Calu3 (cell line): Measurements from ENCODE around the gene PNLIP. TPM values are rescaled to one million over a fixed set of nuclear protein-coding genes. Genes with fewer than 3 reads are reported as not detected.

ENCODE experiments used
- BruUV-seq: library from RNA; stranded (reverse); fragments of 400-500 nt; replicated peaks from 2 replicates; lab custom pipeline; 2021; lab: Mats Ljungman, UMichigan
- CTCF ChIA-PET: fragments of 300-600 bp; sonication (Branson Sonifier 250); formaldehyde crosslinking; loops from one replicate; lab custom pipeline; 2022; ENCODE audit warnings: antibody characterized with exemption; lab: Charles Lee
- DNase-seq: peaks from one replicate; pipeline ENCODE4 v3.0.0; 2022
- H3K27ac Mint-ChIP-seq: one replicate; pipeline ENCODE4 v1.8.0; 2022; ENCODE audit warnings: mixed read lengths; ENCODE audit not compliant: unreplicated experiment
- H3K27me3 Mint-ChIP-seq: one replicate; pipeline ENCODE4 v1.8.0; 2022; ENCODE audit warnings: mixed read lengths; ENCODE audit not compliant: unreplicated experiment
- H3K36me3 Mint-ChIP-seq: one replicate; pipeline ENCODE4 v1.8.0; 2022; ENCODE audit warnings: mild to moderate bottlenecking, moderate library complexity, mixed read lengths; ENCODE audit not compliant: insufficient read depth, unreplicated experiment
- H3K4me1 Mint-ChIP-seq: one replicate; pipeline ENCODE4 v1.8.0; 2022; ENCODE audit warnings: mild to moderate bottlenecking, low read depth, mixed read lengths; ENCODE audit not compliant: unreplicated experiment
- H3K4me3 Mint-ChIP-seq: one replicate; pipeline ENCODE4 v1.8.0; 2022; ENCODE audit warnings: mild to moderate bottlenecking, low read depth, moderate library complexity, mixed read lengths; ENCODE audit not compliant: unreplicated experiment
- H3K9me3 Mint-ChIP-seq: one replicate; pipeline ENCODE4 v1.8.0; 2022; ENCODE audit warnings: low read depth, mixed read lengths; ENCODE audit not compliant: unreplicated experiment
- intact Hi-C: fragments of 100-400 bp; cut with micrococcal nuclease; formaldehyde crosslinking; loops from one replicate; pipeline ENCODE4 v1.10.0; 2022; ENCODE audit not compliant: unreplicated experiment
- total RNA-seq: library from RNA; stranded (reverse); gene quantifications from 2 replicates; pipeline ENCODE4 v1.2.3, GENCODE V29; 2022
- TF ChIP-seq, protein P1 (sequence below): fragments of 200-600 bp; IDR thresholded peaks from one replicate; pipeline ENCODE4 v1.8.0; 2022; ENCODE audit warnings: antibody characterized with exemption; ENCODE audit not compliant: unreplicated experiment

Gene PNLIP
- total RNA-seq, 1 experiment from 2014 or later, result not detected

DNA sequence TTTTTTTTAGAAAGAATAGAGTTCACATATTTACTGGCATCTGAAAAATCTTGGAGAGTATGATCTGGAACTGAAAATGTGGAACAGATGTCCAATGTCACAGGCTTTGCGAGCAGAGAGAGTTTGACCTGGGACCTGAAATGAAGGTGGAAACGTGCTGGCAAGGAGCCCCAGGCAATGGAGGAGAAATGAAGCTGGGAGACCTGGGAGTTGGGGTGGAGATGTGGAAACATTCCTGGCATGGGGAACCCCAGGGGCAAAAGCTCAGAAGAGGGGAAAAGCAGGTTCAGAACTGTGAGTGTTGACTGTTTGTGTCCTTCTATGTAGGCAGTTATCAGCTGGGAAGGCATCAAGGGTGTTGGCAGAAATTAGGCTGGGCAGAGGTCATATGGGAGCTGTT is 67.7 kb downstream of the PNLIP start:
- H3K9me3 Mint-ChIP-seq, result no peaks in the 10 kb centered on the region
- CTCF ChIA-PET, result no interaction called here
- peaks cover 49% of the 10 kb centered on the region for H3K27me3 Mint-ChIP-seq
- DNase-seq, result no peak
- H3K4me1 Mint-ChIP-seq, result no peaks in the 10 kb centered on the region
- intact Hi-C loops, result no loop called here
- no peak overlapping the region for H3K4me3 Mint-ChIP-seq
- H3K27ac Mint-ChIP-seq, result no peak overlapping the region
- TF ChIP-seq, protein P1, sequence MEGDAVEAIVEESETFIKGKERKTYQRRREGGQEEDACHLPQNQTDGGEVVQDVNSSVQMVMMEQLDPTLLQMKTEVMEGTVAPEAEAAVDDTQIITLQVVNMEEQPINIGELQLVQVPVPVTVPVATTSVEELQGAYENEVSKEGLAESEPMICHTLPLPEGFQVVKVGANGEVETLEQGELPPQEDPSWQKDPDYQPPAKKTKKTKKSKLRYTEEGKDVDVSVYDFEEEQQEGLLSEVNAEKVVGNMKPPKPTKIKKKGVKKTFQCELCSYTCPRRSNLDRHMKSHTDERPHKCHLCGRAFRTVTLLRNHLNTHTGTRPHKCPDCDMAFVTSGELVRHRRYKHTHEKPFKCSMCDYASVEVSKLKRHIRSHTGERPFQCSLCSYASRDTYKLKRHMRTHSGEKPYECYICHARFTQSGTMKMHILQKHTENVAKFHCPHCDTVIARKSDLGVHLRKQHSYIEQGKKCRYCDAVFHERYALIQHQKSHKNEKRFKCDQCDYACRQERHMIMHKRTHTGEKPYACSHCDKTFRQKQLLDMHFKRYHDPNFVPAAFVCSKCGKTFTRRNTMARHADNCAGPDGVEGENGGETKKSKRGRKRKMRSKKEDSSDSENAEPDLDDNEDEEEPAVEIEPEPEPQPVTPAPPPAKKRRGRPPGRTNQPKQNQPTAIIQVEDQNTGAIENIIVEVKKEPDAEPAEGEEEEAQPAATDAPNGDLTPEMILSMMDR, result no peak
- no peaks in the 10 kb centered on the region for H3K36me3 Mint-ChIP-seq
- BruUV-seq, result no TSS peak

DNA sequence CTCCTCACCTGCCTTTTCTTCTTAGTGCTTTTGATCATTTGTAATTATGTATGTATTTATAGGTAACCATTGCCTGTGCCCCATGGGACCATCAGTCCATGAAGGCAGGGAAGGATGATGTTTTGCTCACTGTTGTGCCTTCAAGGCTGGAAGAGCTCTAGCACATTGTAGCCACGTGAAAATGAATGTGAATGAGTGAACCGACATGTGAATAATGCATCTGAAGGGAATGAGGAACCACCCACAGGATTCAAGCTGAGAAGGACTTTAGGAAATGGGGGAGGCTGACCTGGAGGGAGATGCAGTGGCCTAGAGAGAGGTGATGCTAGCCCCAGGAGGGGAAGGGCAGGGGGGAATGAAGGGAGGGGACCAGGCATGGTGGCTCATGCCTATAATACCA is 69.1 kb downstream of the PNLIP start:
- Mint-ChIP-seq H3K27ac (no peak overlapping the region), H3K4me1 (no peaks in the 10 kb centered on the region), H3K9me3 (no peaks in the 10 kb centered on the region), H3K36me3 (no peaks in the 10 kb centered on the region), H3K27me3 (peaks cover 49% of the 10 kb centered on the region), H3K4me3 (no peak overlapping the region)
- intact Hi-C loops, result no loop called here
- TF ChIP-seq, protein P1, result no peak
- DNase-seq, result no peak
- BruUV-seq, result no TSS peak
- CTCF ChIA-PET, result no interaction called here

DNA sequence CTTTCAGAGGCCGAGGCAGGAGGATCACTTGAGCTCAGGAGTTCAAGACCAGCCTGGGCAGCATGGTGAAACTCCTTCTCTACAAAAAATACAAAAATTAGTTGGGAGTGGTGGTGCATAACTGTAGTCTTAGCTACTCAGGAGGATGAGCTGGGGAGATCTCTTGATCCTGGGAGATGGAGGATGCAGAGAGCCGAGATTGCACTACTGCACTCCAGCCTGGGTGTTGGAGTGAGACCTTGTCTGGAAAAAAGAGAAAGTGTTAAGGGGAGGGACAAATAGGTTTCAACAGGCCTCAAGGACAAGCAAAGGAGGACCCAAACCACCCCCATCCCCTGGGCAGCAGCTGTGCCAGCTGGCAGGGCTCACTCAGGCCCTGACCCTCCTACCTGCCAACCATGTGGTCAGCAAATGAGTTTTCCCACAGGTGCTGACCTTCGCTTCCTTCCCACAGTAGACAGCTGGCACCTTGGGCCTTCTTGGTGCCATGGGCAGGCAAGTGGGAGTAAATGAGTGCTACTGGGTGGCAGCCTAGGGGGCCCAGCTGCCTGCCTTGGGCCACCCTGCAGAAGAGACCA is 69.6 kb downstream of the PNLIP start:
- no peak for DNase-seq
- CTCF ChIA-PET, result no interaction called here
- TF ChIP-seq, protein P1, result no peak
- intact Hi-C loops, result no loop called here
- H3K4me3 Mint-ChIP-seq, result no peak overlapping the region
- H3K27me3 Mint-ChIP-seq, result peaks cover 49% of the 10 kb centered on the region
- H3K36me3 Mint-ChIP-seq, result no peaks in the 10 kb centered on the region
- BruUV-seq, result no TSS peak
- no peaks in the 10 kb centered on the region for H3K4me1 Mint-ChIP-seq
- H3K27ac Mint-ChIP-seq, result no peak overlapping the region
- no peaks in the 10 kb centered on the region for H3K9me3 Mint-ChIP-seq

Other genes with a start within 250 kb of the PNLIP start
- gene CCDC172, start 221.5 kb upstream of the PNLIP start, total RNA-seq, result not detected in 2 replicates
- gene PNLIPRP3, start 118.1 kb upstream of the PNLIP start, total RNA-seq, result not detected in 2 replicates
- gene PNLIPRP1, start 45.0 kb downstream of the PNLIP start, total RNA-seq, result not detected in 2 replicates
- not detected in 2 replicates for gene PNLIPRP2, start 75.0 kb downstream of the PNLIP start, total RNA-seq
- gene HSPA12A, start 196.6 kb downstream of the PNLIP start, total RNA-seq, result 2.4 and 3.2 TPM in 2 replicates